Stomach smooth muscle (tissue), 2 donors: ENCODE results near the gene POU3F3.
A peak's percentile ranks its signal among the peaks of the same experiment; 100 is the strongest.

ENCODE experiments used
- H3K27ac ChIP-seq: one replicate; pipeline ENCODE4 v1.7.0; 2013; ENCODE audit warnings: mild to moderate bottlenecking, low read length, inconsistent platforms
- H3K27me3 ChIP-seq, 2 donors: one replicate each; pipeline ENCODE4 v1.7.0; 2013; ENCODE audit warnings: low read length in 2 of 2; ENCODE audit not compliant: insufficient read depth in 2 of 2, control insufficient read depth in 1 of 2
- H3K36me3 ChIP-seq, 2 donors: one replicate each; pipeline ENCODE4 v1.7.0; 2013; ENCODE audit warnings: low read length in 2 of 2; ENCODE audit not compliant: control insufficient read depth in 2 of 2, insufficient read depth in 2 of 2
- H3K4me1 ChIP-seq: one replicate; pipeline ENCODE4 v1.7.0; 2013; ENCODE audit warnings: low read length; ENCODE audit not compliant: control insufficient read depth, insufficient read depth
- H3K4me3 ChIP-seq, 2 donors: one replicate each; pipeline ENCODE4 v1.7.0; 2013; ENCODE audit warnings: low read length in 2 of 2
- H3K9ac ChIP-seq, 2 donors: one replicate each; pipeline ENCODE4 v1.7.0; 2013; ENCODE audit warnings: low read length in 2 of 2, mild to moderate bottlenecking in 1 of 2
- H3K9me3 ChIP-seq, 2 donors: one replicate each; pipeline ENCODE4 v1.7.0; 2013; ENCODE audit warnings: low read length in 2 of 2; ENCODE audit not compliant: control insufficient read depth in 2 of 2
- donor health status: healthy.
- donor health status: Pancreatic carcinoma.

Gene POU3F3

DNA sequence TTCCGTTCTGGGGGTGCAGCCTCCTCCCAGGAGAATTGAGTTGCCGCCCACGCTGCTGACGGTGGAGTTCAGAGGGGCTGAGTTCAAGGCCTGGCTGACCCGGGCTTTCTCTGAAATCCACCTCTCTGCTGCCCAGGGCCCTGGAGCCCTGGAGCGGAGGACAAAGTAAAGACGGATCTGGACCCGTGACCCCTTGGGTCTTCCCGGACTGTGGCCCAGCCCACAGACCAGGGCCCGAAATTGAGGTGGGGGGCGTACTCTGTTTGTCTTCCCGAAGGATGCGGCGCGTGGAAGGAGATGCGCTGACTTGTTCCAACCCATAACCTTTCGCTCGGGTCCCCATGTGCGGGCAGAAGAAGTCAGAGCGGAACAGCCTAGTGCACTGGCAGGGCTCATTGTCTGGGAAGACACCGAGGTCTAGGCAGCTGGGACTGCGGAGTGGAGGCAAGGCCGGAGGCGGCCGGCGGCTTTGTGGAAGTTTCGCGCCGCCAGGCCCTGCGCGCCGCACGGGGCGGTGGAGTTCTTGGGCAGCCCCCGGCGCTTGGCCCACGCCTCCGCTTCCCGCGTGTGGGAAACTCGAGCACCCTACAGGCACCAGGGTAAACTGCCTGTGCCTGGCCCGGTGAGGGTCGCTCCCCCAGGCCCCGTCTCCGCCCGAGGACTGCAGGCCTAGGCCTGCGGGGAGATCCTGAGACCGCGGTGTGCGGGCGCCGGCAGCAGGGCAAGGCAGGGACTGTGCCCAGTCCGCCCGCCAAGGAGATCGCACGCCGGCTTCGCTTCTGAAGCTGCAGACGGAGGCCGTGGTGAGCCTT, 9.8 kb downstream of the POU3F3 start:
- peaks cover 17% of the 10 kb centered on the region for H3K4me1 ChIP-seq
- H3K9ac ChIP-seq, result no peak overlapping the region
- H3K36me3 ChIP-seq, result no peaks in the 10 kb centered on the region
- peaks cover 81 to 93% of the 10 kb centered on the region in 2 donors for H3K27me3 ChIP-seq
- H3K27ac ChIP-seq, result no peak overlapping the region
- no peak overlapping the region for H3K4me3 ChIP-seq
- H3K9me3 ChIP-seq, result no peaks in the 10 kb centered on the region

DNA sequence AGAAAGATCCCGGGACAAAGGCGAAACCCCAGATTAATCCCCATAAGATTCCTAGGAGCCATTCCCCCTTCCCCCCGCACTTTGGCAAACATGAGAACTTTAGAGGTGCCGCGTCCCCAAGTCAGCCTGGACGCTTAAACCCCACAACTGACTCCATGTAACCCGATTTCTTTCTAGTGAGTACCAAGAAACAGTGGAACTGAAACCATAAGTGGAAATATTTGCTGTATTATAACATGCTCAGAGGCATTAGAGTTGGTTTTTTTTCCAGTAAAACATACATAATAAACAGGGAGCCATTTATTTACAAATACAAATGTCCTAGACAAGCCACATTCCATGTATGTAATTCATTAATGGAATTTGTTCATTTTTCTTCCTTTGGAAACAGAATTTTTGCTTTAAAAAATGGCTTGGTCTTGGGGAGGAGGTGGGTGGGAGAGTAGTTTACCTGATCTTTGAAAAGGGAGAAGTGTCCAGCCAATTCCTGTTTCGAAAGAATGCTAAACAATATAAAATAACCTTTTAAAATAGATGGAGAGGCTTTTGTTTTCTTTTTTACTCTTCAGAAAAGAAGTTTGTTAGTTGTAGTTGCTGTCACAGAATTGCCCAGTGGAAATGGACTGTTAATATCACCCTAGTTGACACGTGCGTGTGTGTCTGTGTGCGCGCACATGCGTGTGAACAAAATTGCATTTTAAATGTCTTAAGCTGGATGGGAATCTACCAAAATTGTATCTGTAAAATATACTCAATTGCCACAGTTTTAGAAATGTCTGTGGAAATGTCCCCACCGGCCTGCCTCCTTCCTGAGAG, 10.6 kb downstream of the POU3F3 start:
- Histone ChIP-seq H3K4me3 (no peak overlapping the region), H3K9ac (no peak overlapping the region), H3K36me3 (no peaks in the 10 kb centered on the region), H3K9me3 (no peaks in the 10 kb centered on the region), H3K27ac (no peak overlapping the region), H3K4me1 (peaks cover 17% of the 10 kb centered on the region), H3K27me3 (peaks cover 82 to 90% of the 10 kb centered on the region in 2 donors)

DNA sequence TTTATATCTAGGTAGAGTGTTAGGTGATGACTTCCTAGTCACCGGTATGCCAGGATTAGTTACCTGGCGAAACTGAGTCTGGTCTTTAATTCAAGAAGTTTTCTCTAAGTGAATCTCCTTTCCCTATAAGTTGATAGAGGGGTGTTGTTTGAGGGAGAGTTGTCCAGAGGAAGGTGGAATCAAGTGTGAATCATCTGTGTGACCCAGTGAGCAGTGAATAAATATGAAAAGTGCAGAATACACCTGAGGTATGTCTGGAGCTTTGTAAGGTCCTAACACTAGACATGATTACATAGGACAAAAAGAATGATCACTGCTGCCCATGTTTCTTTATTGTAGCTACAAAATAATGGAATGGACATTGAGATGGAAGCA, 11.2 kb downstream of the POU3F3 start:
- no peak overlapping the region for H3K4me3 ChIP-seq
- no peak overlapping the region for H3K9ac ChIP-seq
- no peak overlapping the region for H3K27ac ChIP-seq
- no peaks in the 10 kb centered on the region for H3K9me3 ChIP-seq
- H3K36me3 ChIP-seq, result no peaks in the 10 kb centered on the region
- H3K27me3 ChIP-seq, result peaks cover 81 to 90% of the 10 kb centered on the region in 2 donors
- H3K4me1 ChIP-seq, result peaks cover 17% of the 10 kb centered on the region

- H3K36me3 ChIP-seq, result no peaks in the 10 kb centered on the region
- peaks cover 17% of the 10 kb centered on the region for H3K4me1 ChIP-seq
- no peaks in the 10 kb centered on the region for H3K9me3 ChIP-seq
- H3K27ac ChIP-seq, result no peak overlapping the region
- no peak overlapping the region for H3K4me3 ChIP-seq
- no peak overlapping the region for H3K9ac ChIP-seq
- H3K27me3 ChIP-seq, result peaks cover 80 to 91% of the 10 kb centered on the region in 2 donors
Measured at GRCh38 chr2:104866122-104866864, 12.4 kb downstream of the POU3F3 start.

DNA sequence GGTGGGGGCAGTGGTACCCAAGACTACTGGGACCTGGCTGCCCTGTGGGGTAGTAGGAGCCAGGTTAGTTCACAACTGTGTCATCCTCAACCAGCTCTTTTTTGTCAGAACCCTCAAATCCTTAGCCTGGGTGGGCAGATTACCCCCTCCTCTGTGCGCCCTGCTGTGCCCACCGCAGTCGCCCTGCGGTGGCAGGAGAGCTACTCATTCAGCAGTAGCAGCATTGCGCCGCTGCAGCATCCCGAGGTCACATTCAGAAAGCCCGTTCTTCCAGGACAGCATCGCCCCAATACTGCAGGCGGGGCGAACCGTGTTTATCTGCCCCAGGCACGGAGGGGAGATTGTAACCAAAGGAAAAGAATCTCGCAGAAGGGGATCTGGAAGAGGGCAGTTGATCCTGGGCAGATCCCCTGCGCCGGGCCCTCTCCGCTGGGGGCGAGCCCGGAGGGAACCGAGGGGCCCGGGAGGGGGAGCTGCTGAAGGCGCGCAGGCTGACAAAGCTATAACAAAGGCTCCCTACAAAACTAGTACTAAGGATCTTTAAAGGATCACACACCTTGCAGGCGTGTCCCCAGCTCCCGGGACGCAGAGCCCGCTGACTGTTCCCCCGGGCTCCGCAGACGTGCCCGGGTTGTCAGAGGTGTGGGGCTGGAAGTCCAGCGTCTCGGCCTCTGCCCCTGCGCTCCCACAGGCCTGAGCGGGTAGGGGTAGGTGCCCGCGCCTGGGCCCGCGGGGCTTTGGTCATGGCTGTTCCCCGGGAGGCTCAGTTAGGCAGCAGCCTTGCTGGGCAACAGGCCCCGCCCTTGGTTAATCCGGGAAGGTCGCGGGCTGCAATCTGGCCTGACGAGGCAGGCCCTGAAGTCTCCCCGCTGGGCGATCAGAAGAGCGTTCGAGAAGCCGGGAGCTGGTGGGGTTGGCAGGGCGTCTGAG, 13.2 kb downstream of the POU3F3 start:
- Histone ChIP-seq H3K4me3 (no peak overlapping the region), H3K9me3 (no peaks in the 10 kb centered on the region), H3K4me1 (peaks cover 20% of the 10 kb centered on the region), H3K27me3 (peaks cover 79 to 91% of the 10 kb centered on the region in 2 donors), H3K9ac (no peak overlapping the region), H3K36me3 (no peaks in the 10 kb centered on the region), H3K27ac (no peak overlapping the region)

GRCh38 chr2:104867813-104868504, 14.0 kb downstream of the POU3F3 start:
- Histone ChIP-seq H3K4me1 (peaks cover 23% of the 10 kb centered on the region), H3K9ac (no peak overlapping the region), H3K9me3 (no peaks in the 10 kb centered on the region), H3K36me3 (no peaks in the 10 kb centered on the region), H3K27me3 (peaks cover 77 to 92% of the 10 kb centered on the region in 2 donors), H3K4me3 (no peak overlapping the region), H3K27ac (no peak overlapping the region)

DNA sequence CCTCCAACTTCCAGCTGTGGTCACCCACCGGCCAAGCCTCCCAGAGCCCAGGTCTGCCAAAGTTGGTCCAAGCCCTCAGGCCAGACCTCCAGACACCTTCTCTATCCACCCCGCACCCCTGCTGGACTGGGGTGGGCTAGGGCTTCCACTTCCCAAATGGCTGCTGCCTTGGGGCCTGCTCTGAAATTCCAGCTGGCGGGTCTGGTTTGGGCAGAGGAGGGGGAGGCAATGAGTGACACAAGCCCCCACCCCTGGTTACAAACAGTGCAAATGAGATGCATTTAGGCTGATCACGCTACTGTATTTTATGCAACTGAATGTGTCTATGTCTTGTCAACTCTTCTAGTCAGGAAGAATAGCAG, 14.6 kb downstream of the POU3F3 start:
- Histone ChIP-seq H3K4me1 (peaks cover 22% of the 10 kb centered on the region), H3K9me3 (no peaks in the 10 kb centered on the region), H3K27me3 (peaks cover 72 to 89% of the 10 kb centered on the region in 2 donors), H3K9ac (no peak overlapping the region), H3K4me3 (no peak overlapping the region), H3K36me3 (no peaks in the 10 kb centered on the region), H3K27ac (no peak overlapping the region)

- Histone ChIP-seq H3K36me3 (no peaks in the 10 kb centered on the region), H3K9ac (no peak overlapping the region), H3K27ac (no peak overlapping the region), H3K27me3 (peaks cover 56 to 72% of the 10 kb centered on the region in 2 donors), H3K9me3 (no peaks in the 10 kb centered on the region), H3K4me1 (peaks cover 15% of the 10 kb centered on the region), H3K4me3 (no peak overlapping the region)
Measured at GRCh38 chr2:104870100-104870975, 16.4 kb downstream of the POU3F3 start.

DNA sequence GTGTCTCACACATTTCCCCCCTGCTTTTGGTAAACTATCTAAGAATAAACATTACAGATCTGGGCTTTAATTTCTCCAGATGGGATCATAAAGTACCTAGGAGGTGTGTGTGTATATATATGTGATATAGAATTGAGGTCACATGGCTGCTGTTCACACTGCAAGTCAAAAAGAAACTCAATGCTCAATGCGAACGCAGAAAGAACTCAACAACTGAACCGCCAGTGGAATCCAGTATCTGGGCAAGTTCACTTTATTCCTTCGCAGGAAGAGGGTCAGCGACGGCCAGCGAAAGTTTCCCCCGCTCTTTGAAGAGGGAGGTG, 17.7 kb downstream of the POU3F3 start:
- H3K4me1 ChIP-seq, result peaks cover 21% of the 10 kb centered on the region
- H3K27me3 ChIP-seq, result peaks cover 44 to 59% of the 10 kb centered on the region in 2 donors
- no peak overlapping the region for H3K27ac ChIP-seq
- no peaks in the 10 kb centered on the region for H3K36me3 ChIP-seq
- no peaks in the 10 kb centered on the region for H3K9me3 ChIP-seq
- H3K4me3 ChIP-seq, result peak overlapping the region in 1 of 2 donors; percentile 52
- H3K9ac ChIP-seq, result no peak overlapping the region
